ENCODE data around the gene TANGO6.
A peak's percentile ranks its signal among the peaks of the same experiment; 100 is the strongest.
"Not testable (repeated sequence)": the region's sequence is repeated elsewhere in the genome, so short reads cannot be mapped to it uniquely, and the experiment has no call there.

The TANGO6 gene

GRCh38 chr16:69116906-69117305 is 273.6 kb downstream of the TANGO6 start:
- H3K4me3 ChIP-seq (ENCODE audit: low read depth, low read length), result no peak overlapping the region
- no peak for TF ChIP-seq CTCF (IDR thresholded peaks at IDR 0.05; ENCODE audit: low read depth, low read length, missing control alignments)
- DNase-seq (ENCODE audit: low read depth), result no peak
- in situ Hi-C loops (cut with HindIII; ENCODE audit: low sequenced_read_pairs), result loop anchor here (5.0 kb wide), 1 partner anchor 215 kb away; no protein-coding TSS in a partner anchor

GRCh38 chr16:69118468-69118867 is 275.1 kb downstream of the TANGO6 start:
- DNase-seq (ENCODE audit: low read depth), result no peak
- no peak overlapping the region for H3K4me3 ChIP-seq (ENCODE audit: low read depth, low read length)
- in situ Hi-C loops (cut with HindIII; ENCODE audit: low sequenced_read_pairs), result loop anchor here (5.0 kb wide), 1 partner anchor 216 kb away; no protein-coding TSS in a partner anchor
- TF ChIP-seq CTCF (IDR thresholded peaks at IDR 0.05; ENCODE audit: low read depth, low read length, missing control alignments), result no peak

GRCh38 chr16:69118994-69119393 is 275.7 kb downstream of the TANGO6 start:
- H3K4me3 ChIP-seq (ENCODE audit: low read depth, low read length), result no peak overlapping the region
- no peak for TF ChIP-seq CTCF (IDR thresholded peaks at IDR 0.05; ENCODE audit: low read depth, low read length, missing control alignments)
- no peak for DNase-seq (ENCODE audit: low read depth)
- in situ Hi-C loops (cut with HindIII; ENCODE audit: low sequenced_read_pairs), result loop anchor here (5.0 kb wide), 1 partner anchor 217 kb away; no protein-coding TSS in a partner anchor

- DNase-seq (ENCODE audit: low read depth), result no peak
- H3K4me3 ChIP-seq (ENCODE audit: low read depth, low read length), result no peak overlapping the region
- in situ Hi-C loops (cut with HindIII; ENCODE audit: low sequenced_read_pairs), result loop anchor here (5.0 kb wide), 1 partner anchor 217 kb away; no protein-coding TSS in a partner anchor
- TF ChIP-seq CTCF (IDR thresholded peaks at IDR 0.05; ENCODE audit: low read depth, low read length, missing control alignments), result no peak
Observed at GRCh38 chr16:69119536-69119935, 276.2 kb downstream of the TANGO6 start.

- in situ Hi-C loops (cut with HindIII; ENCODE audit: low sequenced_read_pairs), result no loop called here
- no peak for DNase-seq (ENCODE audit: low read depth)
- H3K4me3 ChIP-seq (ENCODE audit: low read depth, low read length), result no peak overlapping the region
- TF ChIP-seq CTCF (IDR thresholded peaks at IDR 0.05; ENCODE audit: low read depth, low read length, missing control alignments), result no peak
Observed at GRCh38 chr16:69120096-69120664, 276.8 kb downstream of the TANGO6 start.

GRCh38 chr16:69123910-69124309 is 280.6 kb downstream of the TANGO6 start:
- TF ChIP-seq CTCF (IDR thresholded peaks at IDR 0.05; ENCODE audit: low read depth, low read length, missing control alignments), result peak; percentile 54
- H3K4me3 ChIP-seq (ENCODE audit: low read depth, low read length), result no peak overlapping the region
- DNase-seq (ENCODE audit: low read depth), result peak; percentile 72
- in situ Hi-C loops (cut with HindIII; ENCODE audit: low sequenced_read_pairs), result no loop called here

GRCh38 chr16:69124406-69124805 is 281.1 kb downstream of the TANGO6 start:
- DNase-seq (ENCODE audit: low read depth); H3K4me3 ChIP-seq (ENCODE audit: low read depth, low read length); in situ Hi-C loops (cut with HindIII; ENCODE audit: low sequenced_read_pairs): not testable (repeated sequence)

GRCh38 chr16:69124961-69125360 is 281.6 kb downstream of the TANGO6 start:
- in situ Hi-C loops (cut with HindIII; ENCODE audit: low sequenced_read_pairs); DNase-seq (ENCODE audit: low read depth); H3K4me3 ChIP-seq (ENCODE audit: low read depth, low read length): not testable (repeated sequence)
